SK-N-MC (cell line): ENCODE data around the gene ZNF366.

Experiments used
- EZH2 ChIP-seq: fragments of 200-600 bp; sonication (generic); IDR thresholded peaks from one replicate; pipeline ENCODE4 v1.6.1; 2017; ENCODE audit warnings: antibody characterized with exemption
- POLR2AphosphoS5 ChIP-seq: IDR thresholded peaks from 2 replicates; pipeline ENCODE4 v1.6.1; 2012; ENCODE audit warnings: mild to moderate bottlenecking, low read depth, low read length, borderline replicate concordance

GRCh38 chr5:72468606-72469005 lies 38.6 kb downstream of the ZNF366 start:
- TF ChIP-seq POLR2AphosphoS5 (no peak), EZH2 (no peak)
